MCF 10A (cell line): ENCODE data around the gene CIP2A. TPM values are rescaled to one million over a fixed set of nuclear protein-coding genes. Genes with fewer than 3 reads are reported as not detected.

ENCODE experiments used
- BruUV-seq: library from RNA; stranded (reverse); fragments of 400-500 nt; replicated peaks from 2 replicates; lab custom pipeline; 2021; lab: Mats Ljungman, UMichigan
- CTCF ChIA-PET: fragments of 300-600 bp; sonication (Branson Sonifier 250); formaldehyde crosslinking; extraction: SDS; loops from one replicate; lab custom pipeline; 2021; ENCODE audit warnings: antibody characterized with exemption, inconsistent platforms; lab: Yijun Ruan, JAX
- POLR2A ChIA-PET: fragments of 300-600, 350-650 bp; sonication (Branson Sonifier 250); formaldehyde crosslinking; extraction: SDS; loops from one replicate; lab custom pipeline; 2020; ENCODE audit warnings: antibody characterized with exemption, inconsistent platforms; lab: Yijun Ruan, JAX
- DNase-seq: peaks from one replicate; pipeline ENCODE4 v3.0.0-alpha.2; 2018; ENCODE audit not compliant: unreplicated experiment
- H3K27ac Mint-ChIP-seq: one replicate; pipeline ENCODE4 v1.8.0; 2022; ENCODE audit warnings: mild to moderate bottlenecking, low read depth, mixed read lengths; ENCODE audit not compliant: unreplicated experiment
- H3K27me3 Mint-ChIP-seq: one replicate; pipeline ENCODE4 v1.8.0; 2022; ENCODE audit warnings: mixed read lengths; ENCODE audit not compliant: insufficient read depth, unreplicated experiment
- H3K36me3 Mint-ChIP-seq: one replicate; pipeline ENCODE4 v1.8.0; 2022; ENCODE audit warnings: mild to moderate bottlenecking, moderate library complexity, mixed read lengths; ENCODE audit not compliant: insufficient read depth, unreplicated experiment
- H3K4me1 Mint-ChIP-seq: one replicate; pipeline ENCODE4 v1.8.0; 2022; ENCODE audit warnings: mixed read lengths; ENCODE audit not compliant: insufficient read depth, unreplicated experiment
- H3K4me3 Mint-ChIP-seq: one replicate; pipeline ENCODE4 v1.8.0; 2022; ENCODE audit warnings: mild to moderate bottlenecking, moderate library complexity, mixed read lengths; ENCODE audit not compliant: unreplicated experiment
- H3K9me3 Mint-ChIP-seq: one replicate; pipeline ENCODE4 v1.8.0; 2022; ENCODE audit warnings: mixed read lengths; ENCODE audit not compliant: unreplicated experiment
- intact Hi-C: fragments of 100-400 bp; cut with micrococcal nuclease; formaldehyde crosslinking; loops from 2 replicates; pipeline ENCODE4 v1.14.1; 2022
- total RNA-seq: library from RNA; stranded (reverse); gene quantifications from 2 replicates; pipeline ENCODE4 v1.2.3, GENCODE V29; 2022
- TF ChIP-seq, protein P1 (sequence below): fragments of 200-600 bp; IDR thresholded peaks from one replicate; pipeline ENCODE4 v1.8.0; 2022; ENCODE audit warnings: antibody characterized with exemption, mild to moderate bottlenecking; ENCODE audit not compliant: unreplicated experiment

The CIP2A gene
- total RNA-seq, 1 experiment from 2014 or later: 23.9 TPM

DNA sequence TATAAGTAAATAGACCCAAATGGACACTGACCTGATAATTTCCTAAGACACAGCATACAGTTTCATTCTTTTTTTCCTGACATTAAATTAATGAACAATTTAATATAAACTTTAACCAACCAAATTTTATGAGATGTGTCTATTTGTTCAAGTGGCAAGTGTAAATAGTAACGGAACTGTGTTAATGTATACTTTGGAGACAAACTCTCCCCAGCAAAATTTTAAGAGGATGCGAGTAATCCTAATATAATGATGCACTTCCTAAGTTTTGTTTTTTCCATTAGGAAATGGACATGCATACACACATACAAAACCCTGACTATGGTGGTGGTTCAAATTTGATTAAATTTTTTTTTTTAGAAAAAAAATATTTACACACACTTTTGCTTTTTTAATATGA is 40.4 kb downstream of the CIP2A start:
- Mint-ChIP-seq H3K27me3 (no peaks in the 10 kb centered on the region), H3K36me3 (no peaks in the 10 kb centered on the region), H3K9me3 (no peaks in the 10 kb centered on the region), H3K27ac (no peak overlapping the region), H3K4me1 (peaks cover 7% of the 10 kb centered on the region), H3K4me3 (no peak overlapping the region)
- intact Hi-C loops: no loop called here
- DNase-seq: no peak
- ChIA-PET CTCF (no interaction called here), POLR2A (interaction anchor here (0.6 kb wide), 1 partner anchor 18 kb away, joined by 3 read pairs; no protein-coding TSS in a partner anchor)
- no TSS peak for BruUV-seq
- TF ChIP-seq, protein P1, sequence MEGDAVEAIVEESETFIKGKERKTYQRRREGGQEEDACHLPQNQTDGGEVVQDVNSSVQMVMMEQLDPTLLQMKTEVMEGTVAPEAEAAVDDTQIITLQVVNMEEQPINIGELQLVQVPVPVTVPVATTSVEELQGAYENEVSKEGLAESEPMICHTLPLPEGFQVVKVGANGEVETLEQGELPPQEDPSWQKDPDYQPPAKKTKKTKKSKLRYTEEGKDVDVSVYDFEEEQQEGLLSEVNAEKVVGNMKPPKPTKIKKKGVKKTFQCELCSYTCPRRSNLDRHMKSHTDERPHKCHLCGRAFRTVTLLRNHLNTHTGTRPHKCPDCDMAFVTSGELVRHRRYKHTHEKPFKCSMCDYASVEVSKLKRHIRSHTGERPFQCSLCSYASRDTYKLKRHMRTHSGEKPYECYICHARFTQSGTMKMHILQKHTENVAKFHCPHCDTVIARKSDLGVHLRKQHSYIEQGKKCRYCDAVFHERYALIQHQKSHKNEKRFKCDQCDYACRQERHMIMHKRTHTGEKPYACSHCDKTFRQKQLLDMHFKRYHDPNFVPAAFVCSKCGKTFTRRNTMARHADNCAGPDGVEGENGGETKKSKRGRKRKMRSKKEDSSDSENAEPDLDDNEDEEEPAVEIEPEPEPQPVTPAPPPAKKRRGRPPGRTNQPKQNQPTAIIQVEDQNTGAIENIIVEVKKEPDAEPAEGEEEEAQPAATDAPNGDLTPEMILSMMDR: no peak

DNA sequence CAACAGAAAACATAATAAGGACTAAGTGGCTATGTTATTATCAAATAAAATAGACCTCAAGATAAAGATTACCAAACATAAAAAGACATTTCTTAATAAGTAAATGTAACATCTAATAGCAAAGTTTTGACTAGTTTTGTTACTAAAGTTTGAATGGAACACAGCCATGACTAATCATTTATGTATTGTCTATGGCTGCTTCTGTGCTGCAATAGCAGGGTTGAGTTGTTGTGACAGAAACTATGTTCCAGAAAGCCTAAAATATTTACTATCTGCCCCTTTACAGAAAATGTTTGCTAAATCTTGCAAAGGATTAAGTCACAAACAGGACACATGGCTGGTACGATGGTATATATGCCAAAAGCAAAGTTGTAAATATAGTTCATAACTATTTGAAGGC is 40.9 kb downstream of the CIP2A start:
- no peak overlapping the region for H3K27ac Mint-ChIP-seq
- no TSS peak for BruUV-seq
- TF ChIP-seq, protein P1: no peak
- no peak overlapping the region for H3K4me3 Mint-ChIP-seq
- H3K36me3 Mint-ChIP-seq: no peaks in the 10 kb centered on the region
- no peaks in the 10 kb centered on the region for H3K9me3 Mint-ChIP-seq
- CTCF ChIA-PET: no interaction called here
- POLR2A ChIA-PET: no interaction called here
- H3K4me1 Mint-ChIP-seq: peaks cover 7% of the 10 kb centered on the region
- intact Hi-C loops: no loop called here
- H3K27me3 Mint-ChIP-seq: no peaks in the 10 kb centered on the region
- DNase-seq: no peak

DNA sequence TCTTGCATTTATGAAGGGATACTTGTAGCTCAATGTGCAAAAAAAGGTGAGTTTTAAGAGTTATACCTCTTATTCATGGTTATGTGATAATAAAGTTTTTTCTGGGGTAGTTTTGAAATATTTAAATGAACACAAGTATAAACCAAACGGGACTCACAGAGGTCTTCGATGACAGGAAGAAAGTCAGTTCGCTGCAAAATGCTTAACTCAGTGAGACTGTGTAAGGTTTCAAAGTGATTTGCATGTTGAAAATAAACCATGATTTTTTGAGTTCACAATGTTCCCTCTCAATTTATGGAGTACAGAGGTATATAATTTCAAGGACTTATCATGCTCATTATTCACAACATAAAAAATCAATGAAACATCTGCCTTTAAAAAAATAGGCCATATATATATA is 42.5 kb downstream of the CIP2A start:
- DNase-seq: no peak
- peak overlapping the region; percentile 49 for H3K27ac Mint-ChIP-seq
- H3K4me3 Mint-ChIP-seq: no peak overlapping the region
- ChIA-PET POLR2A (no interaction called here), CTCF (interaction anchor here (0.6 to 3.8 kb wide), 4 partner anchors 57 to 619 kb away, joined by 3 to 18 read pairs (median 3); no protein-coding TSS in a partner anchor)
- no TSS peak for BruUV-seq
- TF ChIP-seq, protein P1: no peak
- H3K9me3 Mint-ChIP-seq: no peaks in the 10 kb centered on the region
- H3K27me3 Mint-ChIP-seq: no peaks in the 10 kb centered on the region
- peaks cover 6% of the 10 kb centered on the region for H3K36me3 Mint-ChIP-seq
- no peaks in the 10 kb centered on the region for H3K4me1 Mint-ChIP-seq
- intact Hi-C loops: no loop called here

DNA sequence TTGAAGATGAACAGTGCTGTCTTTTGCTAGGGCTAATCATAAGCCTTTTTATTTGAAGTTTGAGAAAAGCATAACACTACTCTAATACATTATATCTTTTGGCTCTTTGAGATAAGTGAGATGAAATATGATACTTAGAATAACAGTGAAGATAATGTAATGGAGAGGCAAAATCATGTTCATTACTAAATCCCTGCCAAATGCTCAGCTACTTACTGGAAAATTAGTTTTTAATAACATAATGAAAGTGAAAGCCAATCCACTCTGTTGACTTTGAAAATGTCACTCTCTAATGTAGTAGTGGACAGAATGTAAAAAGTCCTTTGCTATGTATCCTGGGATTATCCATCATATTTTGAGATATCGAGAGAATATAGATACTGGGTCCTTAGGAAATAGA is 43.0 kb downstream of the CIP2A start:
- CTCF ChIA-PET: interaction anchor here (0.6 to 3.8 kb wide), 4 partner anchors 57 to 618 kb away, joined by 3 to 18 read pairs (median 3); no protein-coding TSS in a partner anchor

More for the DNA sequence above, 43.0 kb downstream of the CIP2A start:
- intact Hi-C loops: no loop called here
- no peak for DNase-seq
- POLR2A ChIA-PET: interaction anchor here (0.6 kb wide), 1 partner anchor 803 kb away, joined by 3 read pairs; no protein-coding TSS in a partner anchor
- TF ChIP-seq, protein P1: no peak
- BruUV-seq: no TSS peak
- Mint-ChIP-seq H3K27ac (peak overlapping the region; percentile 49), H3K4me3 (no peak overlapping the region), H3K27me3 (no peaks in the 10 kb centered on the region), H3K36me3 (peaks cover 6% of the 10 kb centered on the region), H3K4me1 (no peaks in the 10 kb centered on the region), H3K9me3 (no peaks in the 10 kb centered on the region)
